Muscle of leg (tissue), 11 donors: ENCODE measurements around the gene PPP6C. TPM values are rescaled to one million over a fixed set of nuclear protein-coding genes. Genes with fewer than 3 reads are reported as not detected.
"Not testable (repeated sequence)": the region's sequence is repeated elsewhere in the genome, so short reads cannot be mapped to it uniquely, and the experiment has no call there.

ENCODE experiments used
- DNase-seq: peaks from one replicate; pipeline ENCODE4 v3.0.0; 2013
- H3K27ac ChIP-seq: one replicate; pipeline ENCODE4 v1.5.1; 2013; ENCODE audit warnings: mild to moderate bottlenecking, low read length, control low read depth
- H3K27me3 ChIP-seq: one replicate; pipeline ENCODE4 v1.6.1; 2013; ENCODE audit warnings: low read length; ENCODE audit not compliant: control insufficient read depth, insufficient read depth
- H3K36me3 ChIP-seq: one replicate; pipeline ENCODE4 v1.6.1; 2013; ENCODE audit warnings: low read length; ENCODE audit not compliant: control insufficient read depth, insufficient read depth
- H3K4me1 ChIP-seq: one replicate; pipeline ENCODE4 v1.6.1; 2013; ENCODE audit warnings: low read length; ENCODE audit not compliant: control insufficient read depth, insufficient read depth
- H3K4me3 ChIP-seq: one replicate; pipeline ENCODE4 v1.5.1; 2013; ENCODE audit warnings: low read length, control low read depth
- H3K9me3 ChIP-seq: replicated peaks from 2 replicates; pipeline ENCODE4 v1.6.1; 2013; ENCODE audit warnings: low read depth, low read length; ENCODE audit not compliant: control insufficient read depth
- WGBS: methylation state at CpG from one replicate; pipeline ENCODE4 v1.1.5; 2013; ENCODE audit warnings: missing lambda C conversion rate; ENCODE audit not compliant: insufficient coverage; 5-methylcytosine and 5-hydroxymethylcytosine counted together
- polyA plus RNA-seq, 8 donors: library from polyadenylated mRNA; unstranded; fragments of 120-200 nt; gene quantifications; one replicate each; pipeline versions ENCODE4 v1.2.1 to v1.2.3, GENCODE V29; 2013; ENCODE audit warnings: inconsistent platforms in 1 of 8, low replicate concordance in 1 of 8; ENCODE audit not compliant: insufficient read length in 8 of 8, insufficient read depth in 1 of 8
- total RNA-seq: library from RNA; stranded (reverse); fragments of 120-200 nt; gene quantifications from one replicate; pipeline ENCODE4 v1.2.4, GENCODE V29; 2013

Gene PPP6C
- total and polyA plus RNA-seq, 9 donors = 25.9 to 34.3 (median 31.3) TPM

- 0% methylated on average over 23 of the region's 26 CpGs for WGBS
- Histone ChIP-seq H3K4me3 (peak overlapping the region; percentile 93), H3K36me3 (peaks cover under 1% of the 10 kb centered on the region), H3K4me1 (peaks cover 17% of the 10 kb centered on the region), H3K27me3 (no peaks in the 10 kb centered on the region), H3K9me3 (no peaks in the 10 kb centered on the region), H3K27ac (peak overlapping the region; percentile 96)
- no peak for DNase-seq
Measured at GRCh38 chr9:125189011-125189360, 617 bp downstream of the PPP6C start.

DNA sequence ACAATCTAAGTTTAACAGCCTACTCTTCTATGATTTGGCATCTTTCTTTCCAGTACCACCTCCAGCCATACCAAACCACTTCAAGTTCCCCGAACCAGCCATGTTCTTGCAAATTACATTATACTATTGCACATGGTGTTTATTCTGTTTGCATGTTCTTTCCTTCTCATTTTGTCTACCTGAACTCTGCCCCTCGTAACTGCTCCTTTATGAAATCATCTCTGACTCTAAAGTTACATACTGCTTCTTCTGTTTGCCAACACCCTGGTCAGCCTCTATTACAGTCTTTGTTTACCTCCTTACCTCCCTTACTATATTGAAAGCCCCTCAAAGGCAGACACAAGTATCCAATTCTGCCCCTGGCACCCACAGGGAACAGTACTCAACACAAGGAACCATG is 6.0 kb downstream of the PPP6C start:
- H3K36me3 ChIP-seq = peaks cover 8% of the 10 kb centered on the region

GRCh38 chr9:125183054-125183453 is 6.5 kb downstream of the PPP6C start:
- H3K36me3 ChIP-seq = peaks cover 8% of the 10 kb centered on the region
- H3K27ac ChIP-seq = no peak overlapping the region
- H3K9me3 ChIP-seq = no peaks in the 10 kb centered on the region
- no peaks in the 10 kb centered on the region for H3K27me3 ChIP-seq
- 89% methylated on average over 1 of the region's 2 CpGs for WGBS
- no peak for DNase-seq
- no peak overlapping the region for H3K4me3 ChIP-seq
- H3K4me1 ChIP-seq = peaks cover 4% of the 10 kb centered on the region

More for the DNA sequence above, 6.0 kb downstream of the PPP6C start:
- peaks cover 8% of the 10 kb centered on the region for H3K4me1 ChIP-seq
- no peak overlapping the region for H3K27ac ChIP-seq
- H3K27me3 ChIP-seq = no peaks in the 10 kb centered on the region
- no peak for DNase-seq
- WGBS = 100% methylated on average over 1 of the region's 2 CpGs
- no peaks in the 10 kb centered on the region for H3K9me3 ChIP-seq
- H3K4me3 ChIP-seq = no peak overlapping the region

DNA sequence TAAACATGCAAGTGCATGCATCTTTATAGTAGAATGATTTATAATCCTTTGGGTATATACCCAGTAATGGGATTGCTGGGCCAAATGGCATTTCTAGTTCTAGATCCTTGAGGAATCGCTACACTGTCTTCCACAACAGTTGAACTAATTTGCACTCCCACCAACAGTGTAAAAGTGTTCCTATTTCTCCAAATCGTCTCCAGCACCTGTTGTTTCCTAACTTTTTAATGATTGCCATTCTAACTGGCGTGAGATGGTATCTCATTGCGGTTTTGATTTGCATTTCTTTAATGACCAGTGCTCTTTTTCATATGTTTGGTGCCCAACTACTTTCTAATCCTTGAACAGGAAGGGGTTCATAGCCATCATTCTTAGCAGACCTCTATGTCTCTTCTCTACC is 7.8 kb downstream of the PPP6C start:
- not testable (repeated sequence) for H3K4me1 ChIP-seq, DNase-seq, H3K36me3 ChIP-seq, H3K27me3 ChIP-seq, H3K9me3 ChIP-seq, H3K27ac ChIP-seq, H3K4me3 ChIP-seq
- 100% methylated on average over 3 of the region's 4 CpGs for WGBS

DNA sequence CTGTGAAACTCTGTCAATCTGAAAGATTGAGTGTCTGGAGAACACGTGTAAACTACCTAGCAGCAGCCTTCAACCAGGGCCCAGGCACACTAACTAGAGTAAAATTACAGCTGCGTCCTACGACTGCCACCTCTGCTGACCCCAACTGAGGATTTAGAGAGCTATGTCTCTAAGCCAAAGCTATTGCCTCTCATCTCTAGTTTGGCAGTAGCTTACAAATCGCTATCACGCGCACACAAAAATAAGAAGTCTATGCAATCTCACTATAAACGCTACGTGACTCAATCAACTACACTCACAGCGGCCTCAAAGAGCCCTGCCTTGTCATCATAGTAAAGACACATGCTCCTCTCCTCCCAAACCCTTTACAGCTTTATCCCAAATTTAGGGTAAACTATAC is 8.7 kb downstream of the PPP6C start:
- Histone ChIP-seq H3K36me3 (peaks cover 8% of the 10 kb centered on the region), H3K4me1 (peaks cover 3% of the 10 kb centered on the region), H3K9me3 (no peaks in the 10 kb centered on the region), H3K4me3 (no peak overlapping the region), H3K27ac (no peak overlapping the region), H3K27me3 (no peaks in the 10 kb centered on the region)
- WGBS = 84% methylated on average over 9 of the region's 9 CpGs
- DNase-seq = no peak

GRCh38 chr9:125179776-125180175 is 9.8 kb downstream of the PPP6C start:
- H3K27ac ChIP-seq, H3K4me1 ChIP-seq, H3K4me3 ChIP-seq, H3K9me3 ChIP-seq, H3K27me3 ChIP-seq, DNase-seq: not testable (repeated sequence)
- no CpG with 5 or more reads among the region's 4 CpGs for WGBS
- peaks cover 10% of the 10 kb centered on the region for H3K36me3 ChIP-seq

DNA sequence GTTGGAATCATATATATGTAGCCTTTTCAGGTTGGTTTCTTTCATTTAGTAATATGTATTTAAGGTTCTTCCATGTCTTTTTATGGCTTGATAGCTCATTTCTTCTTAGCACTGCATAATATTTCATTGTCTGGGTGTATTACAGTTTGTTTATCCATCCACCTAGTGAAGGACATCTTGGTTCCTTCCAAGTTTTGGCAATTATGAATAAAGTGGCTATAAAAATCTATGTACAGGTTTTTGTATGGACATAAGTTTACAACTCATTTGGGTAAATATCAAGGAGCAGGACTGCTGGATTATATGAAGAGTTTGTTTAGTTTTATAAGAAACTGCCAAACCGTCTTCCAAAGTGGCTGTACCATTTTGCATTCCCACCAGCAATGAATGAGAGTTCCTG is 11.7 kb downstream of the PPP6C start:
- Histone ChIP-seq H3K4me1 (peaks cover 3% of the 10 kb centered on the region), H3K4me3 (no peak overlapping the region), H3K9me3 (no peaks in the 10 kb centered on the region), H3K27me3 (no peaks in the 10 kb centered on the region), H3K27ac (no peak overlapping the region), H3K36me3 (peaks cover 11% of the 10 kb centered on the region)
- no peak for DNase-seq
- WGBS = no CpG with 5 or more reads among the region's 1 CpG

DNA sequence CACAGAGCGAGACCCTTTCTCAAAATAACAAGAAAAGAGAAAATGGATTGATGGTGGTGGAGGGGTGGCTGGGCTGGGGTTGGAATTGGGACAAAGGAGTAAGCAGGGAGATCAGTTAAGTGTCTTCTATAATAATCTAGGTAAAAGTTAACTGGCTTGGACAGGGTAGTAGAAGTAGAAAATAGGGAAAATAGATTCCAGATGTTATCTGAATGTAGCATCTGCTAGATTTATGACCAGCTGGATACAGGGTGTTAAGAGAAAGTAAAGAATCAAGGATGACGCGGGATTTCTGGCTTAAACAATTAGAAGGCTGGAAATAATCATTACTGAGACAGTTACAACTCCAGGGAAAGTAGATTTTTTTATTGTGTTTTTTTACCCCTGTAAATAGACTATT is 13.0 kb downstream of the PPP6C start:
- peak; percentile 94 for DNase-seq

DNA sequence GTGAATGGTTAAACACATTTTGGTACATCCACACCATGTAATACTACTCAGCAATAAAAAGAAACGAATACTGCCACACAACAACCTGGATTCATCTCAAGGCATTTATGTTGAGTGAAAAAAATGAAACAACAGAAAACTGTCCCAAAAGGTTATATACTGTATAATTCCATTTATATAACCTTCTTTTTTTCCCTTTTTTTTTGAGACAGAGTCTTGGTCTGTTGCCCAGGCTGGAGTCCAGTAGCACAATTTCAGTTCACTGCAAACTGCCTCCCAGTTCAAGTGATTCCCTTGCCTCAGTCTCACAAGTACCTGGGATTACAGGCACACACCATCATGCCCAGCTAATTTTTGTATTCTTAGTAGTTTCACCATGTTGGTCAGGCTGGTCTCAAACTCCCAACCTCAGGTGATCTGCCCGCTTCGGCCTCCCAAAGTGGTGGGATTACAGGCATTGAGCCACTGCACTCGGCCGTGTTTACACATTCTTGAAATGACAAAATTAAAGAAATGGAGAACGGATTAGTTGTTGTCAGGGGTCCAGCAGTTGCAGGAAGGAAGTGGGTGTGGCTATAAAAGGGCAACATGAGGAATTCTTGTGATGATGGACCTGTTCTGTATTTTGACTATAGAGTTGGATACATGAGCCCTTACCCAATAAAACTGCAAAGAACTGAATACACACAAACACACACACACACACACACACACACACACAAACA is 17.4 kb downstream of the PPP6C start:
- Histone ChIP-seq H3K27ac (no peak overlapping the region), H3K4me1 (peaks cover 3% of the 10 kb centered on the region), H3K27me3 (no peaks in the 10 kb centered on the region), H3K36me3 (peaks cover 19% of the 10 kb centered on the region), H3K4me3 (no peak overlapping the region), H3K9me3 (no peaks in the 10 kb centered on the region)
- DNase-seq = peak; percentile 54
- 20% methylated on average over 1 of the region's 6 CpGs for WGBS

More for the DNA sequence above, 13.0 kb downstream of the PPP6C start:
- Histone ChIP-seq H3K4me3 (no peak overlapping the region), H3K27me3 (no peaks in the 10 kb centered on the region), H3K36me3 (peaks cover 11% of the 10 kb centered on the region), H3K4me1 (peaks cover 3% of the 10 kb centered on the region), H3K9me3 (no peaks in the 10 kb centered on the region), H3K27ac (peak overlapping the region; percentile 26)
- no CpG with 5 or more reads among the region's 3 CpGs for WGBS

DNA sequence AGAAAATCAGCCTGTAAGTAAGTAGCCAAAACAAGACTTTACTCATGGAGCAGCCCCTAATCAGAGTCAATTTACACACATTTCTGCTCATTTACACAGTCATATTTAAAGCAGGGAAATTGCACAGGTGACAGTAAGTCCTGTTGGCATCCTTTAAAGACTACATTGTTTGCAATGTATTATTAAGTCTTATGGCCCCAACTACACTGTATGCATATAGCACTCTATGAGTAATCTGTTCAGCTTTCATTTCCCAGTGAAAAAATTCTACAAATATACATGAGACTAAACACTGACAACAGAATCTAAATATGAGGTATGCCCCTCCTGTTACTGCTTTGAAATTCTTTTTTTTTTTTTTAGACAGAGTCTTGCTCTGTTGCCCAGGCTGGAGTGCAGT is 19.7 kb downstream of the PPP6C start:
- Histone ChIP-seq H3K4me1 (no peaks in the 10 kb centered on the region), H3K9me3 (no peaks in the 10 kb centered on the region), H3K27ac (no peak overlapping the region), H3K4me3 (no peak overlapping the region), H3K27me3 (no peaks in the 10 kb centered on the region), H3K36me3 (peaks cover 18% of the 10 kb centered on the region)
- DNase-seq = no peak

- Histone ChIP-seq H3K36me3 (peaks cover 11% of the 10 kb centered on the region), H3K27me3 (no peaks in the 10 kb centered on the region), H3K9me3 (no peaks in the 10 kb centered on the region), H3K4me3 (no peak overlapping the region), H3K4me1 (no peaks in the 10 kb centered on the region), H3K27ac (no peak overlapping the region)
- WGBS = no CpG with 5 or more reads among the region's 2 CpGs
- DNase-seq = no peak
Measured at GRCh38 chr9:125166762-125167161, 22.8 kb downstream of the PPP6C start.
